Neural progenitor cell (in vitro differentiated cells): Measurements from ENCODE around the gene GNAS.

Experiments
- EZH2 ChIP-seq: fragments of 200-600 bp; sonication (generic); IDR thresholded peaks from 2 replicates; pipeline ENCODE4 v1.6.1; 2017; ENCODE audit warnings: antibody characterized with exemption, mild to moderate bottlenecking, moderate library complexity
- TF ChIP-seq, protein P1 (sequence below): fragments of 200-600 bp; sonication (generic); IDR thresholded peaks from 2 replicates; pipeline ENCODE4 v1.5.1; 2017; ENCODE audit warnings: antibody characterized with exemption, mild to moderate bottlenecking

DNA sequence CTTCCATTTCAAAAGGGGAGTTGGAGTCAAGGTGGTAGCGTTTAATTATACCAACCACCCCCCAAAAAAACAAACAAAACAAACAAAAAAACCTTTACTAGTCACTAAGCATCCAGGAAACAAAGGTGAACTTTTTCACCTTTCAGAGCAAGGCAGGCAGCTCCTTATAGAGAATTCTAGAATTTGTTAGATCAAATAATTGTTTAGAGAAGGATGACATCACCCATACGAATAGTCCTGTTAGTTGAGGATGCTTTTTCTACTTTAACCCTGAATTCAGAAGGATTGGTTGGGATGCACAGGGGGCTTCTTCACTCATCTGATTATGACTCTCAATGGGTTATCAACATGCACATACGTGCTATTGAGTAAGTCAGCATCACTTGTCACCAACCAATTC lies 44.3 kb downstream of the GNAS start:
- TF ChIP-seq, protein P1, sequence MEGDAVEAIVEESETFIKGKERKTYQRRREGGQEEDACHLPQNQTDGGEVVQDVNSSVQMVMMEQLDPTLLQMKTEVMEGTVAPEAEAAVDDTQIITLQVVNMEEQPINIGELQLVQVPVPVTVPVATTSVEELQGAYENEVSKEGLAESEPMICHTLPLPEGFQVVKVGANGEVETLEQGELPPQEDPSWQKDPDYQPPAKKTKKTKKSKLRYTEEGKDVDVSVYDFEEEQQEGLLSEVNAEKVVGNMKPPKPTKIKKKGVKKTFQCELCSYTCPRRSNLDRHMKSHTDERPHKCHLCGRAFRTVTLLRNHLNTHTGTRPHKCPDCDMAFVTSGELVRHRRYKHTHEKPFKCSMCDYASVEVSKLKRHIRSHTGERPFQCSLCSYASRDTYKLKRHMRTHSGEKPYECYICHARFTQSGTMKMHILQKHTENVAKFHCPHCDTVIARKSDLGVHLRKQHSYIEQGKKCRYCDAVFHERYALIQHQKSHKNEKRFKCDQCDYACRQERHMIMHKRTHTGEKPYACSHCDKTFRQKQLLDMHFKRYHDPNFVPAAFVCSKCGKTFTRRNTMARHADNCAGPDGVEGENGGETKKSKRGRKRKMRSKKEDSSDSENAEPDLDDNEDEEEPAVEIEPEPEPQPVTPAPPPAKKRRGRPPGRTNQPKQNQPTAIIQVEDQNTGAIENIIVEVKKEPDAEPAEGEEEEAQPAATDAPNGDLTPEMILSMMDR, result no peak
- no peak for TF ChIP-seq EZH2
